LHCN-M2 (cell line): Measurements from ENCODE around the gene KATNA1. TPM values are rescaled to one million over a fixed set of nuclear protein-coding genes. Genes with fewer than 3 reads are reported as not detected.

Source experiments
- total RNA-seq: library from RNA; depleted of rRNA; stranded (reverse); fragments of >200 nt; gene quantifications from 2 replicates; pipeline ENCODE4 v1.2.3, GENCODE V29; 2014; rRNA removed

The KATNA1 gene
- total RNA-seq, 1 experiment from 2014 or later: 20.6 TPM

Other genes with a start within 250 kb of the KATNA1 start
- gene SUMO4, start 248.5 kb downstream of the KATNA1 start, total RNA-seq: 0.34 and 2.1 TPM in 2 replicates
- 0.06 TPM in 1 of 2 replicates, not detected in the other for gene ZC3H12D, start 163.7 kb downstream of the KATNA1 start, total RNA-seq
- gene PPIL4, start 102.7 kb downstream of the KATNA1 start, total RNA-seq: 34.8 and 35.9 TPM in 2 replicates
- 47.9 and 54.2 TPM in 2 replicates for gene GINM1, start 82.3 kb downstream of the KATNA1 start, total RNA-seq
- 11.9 and 17.1 TPM in 2 replicates for gene LATS1, start 69.4 kb upstream of the KATNA1 start, total RNA-seq
- 57.9 and 76.0 TPM in 2 replicates for gene NUP43, start 97.8 kb upstream of the KATNA1 start, total RNA-seq
- 134 and 163 TPM in 2 replicates for gene PCMT1, start 101.0 kb upstream of the KATNA1 start, total RNA-seq
- gene LRP11, start 215.6 kb upstream of the KATNA1 start, total RNA-seq: 46.6 and 50.9 TPM in 2 replicates
- gene RAET1E, start 249.4 kb upstream of the KATNA1 start, total RNA-seq: 1.3 and 2.8 TPM in 2 replicates